ENCODE measurements around the gene PIP5K1B.

Gene PIP5K1B

GRCh38 chr9:68707801-68708488, 2.9 kb downstream of the PIP5K1B start:
- no peak for DNase-seq (ENCODE audit: low spot score)

DNA sequence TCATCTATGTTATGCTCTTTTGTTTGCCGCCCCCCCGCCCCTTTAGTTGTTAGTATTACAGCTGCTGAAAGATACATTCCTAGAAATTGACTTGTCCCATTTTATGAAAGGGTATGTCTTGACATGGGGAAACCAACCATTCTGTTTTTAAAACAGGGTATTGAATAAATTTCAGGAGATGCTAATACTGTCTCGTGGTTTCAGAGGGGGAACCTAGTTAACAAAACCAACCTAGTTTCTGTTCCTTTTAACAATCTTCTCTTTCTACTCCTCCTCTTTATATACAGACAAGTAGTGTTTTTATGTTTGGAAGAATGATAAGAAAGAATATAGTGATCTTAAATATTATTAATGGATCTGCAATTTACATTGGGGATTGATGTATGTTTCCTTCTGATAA, 3.5 kb downstream of the PIP5K1B start:
- DNase-seq (ENCODE audit: low spot score): no peak

DNA sequence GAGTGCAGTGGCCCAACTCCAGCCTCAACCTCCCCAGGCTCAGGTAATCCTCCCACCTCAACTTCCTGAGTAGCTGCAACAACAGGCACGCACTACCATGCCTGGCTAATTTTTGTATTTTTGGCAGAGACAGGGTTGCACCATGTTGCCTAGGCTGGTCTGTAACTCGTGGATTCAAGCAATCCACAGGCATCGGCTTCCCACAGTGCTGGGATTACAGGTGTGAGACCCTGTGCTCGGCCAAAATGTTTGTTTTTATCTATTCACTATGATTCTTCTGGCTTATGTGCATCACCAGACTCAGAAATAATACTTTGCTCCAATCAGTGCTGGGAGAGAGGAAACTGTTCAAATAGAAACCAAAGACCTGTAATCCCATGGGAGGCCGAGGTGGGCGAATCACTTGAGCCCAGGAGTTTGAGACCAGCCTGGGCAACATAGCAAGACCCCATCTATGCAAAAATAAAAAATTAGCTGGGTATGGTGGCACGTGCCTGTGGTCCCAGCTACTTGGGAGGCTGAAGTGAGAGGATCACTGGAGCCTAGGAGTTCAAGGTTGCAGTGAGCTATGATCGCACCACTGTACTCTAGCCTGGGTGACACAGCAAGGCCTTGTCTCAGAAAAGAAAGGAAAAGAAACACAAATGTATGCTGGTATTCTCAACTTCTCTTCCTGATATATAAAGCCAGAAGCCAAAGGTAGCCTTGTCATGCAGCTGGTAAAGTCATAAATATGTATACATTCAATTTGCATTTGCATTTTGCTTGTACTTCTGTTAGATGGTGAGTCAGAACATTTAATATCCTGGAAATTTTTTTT, 4.5 kb downstream of the PIP5K1B start:
- DNase-seq (ENCODE audit: low spot score): no peak

DNA sequence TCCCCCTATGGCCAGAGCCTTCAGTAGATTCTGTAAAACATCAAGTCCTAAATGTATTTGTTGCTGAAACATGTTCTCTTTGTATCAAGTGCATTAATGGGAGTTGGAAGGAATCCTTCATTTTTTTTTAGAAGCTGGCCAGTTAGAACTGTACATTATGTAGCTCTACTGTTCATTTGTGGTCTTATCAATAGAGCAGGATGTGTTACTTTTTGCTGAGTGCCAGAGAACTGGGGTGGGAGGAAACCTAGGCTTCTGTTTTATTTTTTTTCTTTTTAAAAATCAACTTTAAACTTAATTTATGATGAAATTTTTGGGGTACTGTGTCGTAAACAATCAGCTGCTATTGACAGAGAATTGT, 5.1 kb downstream of the PIP5K1B start:
- DNase-seq (ENCODE audit: low spot score): no peak

GRCh38 chr9:68711281-68711680, 6.2 kb downstream of the PIP5K1B start:
- no peak for DNase-seq (ENCODE audit: low spot score)

- no peak for DNase-seq (ENCODE audit: low spot score)
These were observed 6.9 kb downstream of the PIP5K1B start for GRCh38 chr9:68711932-68712331.

- no peak for DNase-seq (ENCODE audit: low spot score)
These were observed 9.6 kb downstream of the PIP5K1B start for GRCh38 chr9:68714416-68715180.

- DNase-seq (ENCODE audit: low spot score): no peak
These were observed 10.1 kb downstream of the PIP5K1B start for GRCh38 chr9:68715181-68715456.

- no peak for DNase-seq (ENCODE audit: low spot score)
These were observed 12.8 kb downstream of the PIP5K1B start for GRCh38 chr9:68717552-68718443.

GRCh38 chr9:68719847-68720246, 14.8 kb downstream of the PIP5K1B start:
- DNase-seq (ENCODE audit: low spot score): no peak

DNA sequence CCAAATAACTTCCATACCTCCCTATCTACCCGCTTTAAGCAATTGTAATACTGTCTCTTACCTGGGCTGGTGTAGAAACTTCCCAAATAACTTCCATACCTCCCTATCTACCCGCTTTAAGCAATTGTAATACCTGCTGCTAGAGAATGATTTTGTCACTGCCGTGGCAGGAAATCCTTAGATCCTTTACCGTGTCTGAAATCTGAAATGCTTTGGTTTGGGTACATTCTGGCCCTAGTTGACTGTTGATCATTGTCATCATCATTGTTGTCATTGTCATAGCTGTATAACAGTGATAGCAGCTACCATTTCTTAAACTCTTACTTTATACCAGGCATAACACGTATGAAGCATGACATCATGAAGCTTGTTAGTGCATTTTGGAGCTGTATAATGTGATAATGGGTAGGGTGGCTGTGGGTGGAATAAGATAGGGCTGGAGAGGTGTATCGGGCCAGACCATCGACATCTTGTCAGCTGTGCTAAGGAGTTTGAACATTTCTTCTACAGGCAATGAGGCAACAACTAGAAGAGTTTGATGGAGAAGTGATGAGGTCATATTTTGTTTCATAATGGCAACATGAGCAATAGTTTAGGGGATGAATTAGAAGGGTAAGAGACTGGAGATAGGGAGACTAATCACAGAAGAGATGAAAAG, 15.7 kb downstream of the PIP5K1B start:
- no peak for DNase-seq (ENCODE audit: low spot score)

DNA sequence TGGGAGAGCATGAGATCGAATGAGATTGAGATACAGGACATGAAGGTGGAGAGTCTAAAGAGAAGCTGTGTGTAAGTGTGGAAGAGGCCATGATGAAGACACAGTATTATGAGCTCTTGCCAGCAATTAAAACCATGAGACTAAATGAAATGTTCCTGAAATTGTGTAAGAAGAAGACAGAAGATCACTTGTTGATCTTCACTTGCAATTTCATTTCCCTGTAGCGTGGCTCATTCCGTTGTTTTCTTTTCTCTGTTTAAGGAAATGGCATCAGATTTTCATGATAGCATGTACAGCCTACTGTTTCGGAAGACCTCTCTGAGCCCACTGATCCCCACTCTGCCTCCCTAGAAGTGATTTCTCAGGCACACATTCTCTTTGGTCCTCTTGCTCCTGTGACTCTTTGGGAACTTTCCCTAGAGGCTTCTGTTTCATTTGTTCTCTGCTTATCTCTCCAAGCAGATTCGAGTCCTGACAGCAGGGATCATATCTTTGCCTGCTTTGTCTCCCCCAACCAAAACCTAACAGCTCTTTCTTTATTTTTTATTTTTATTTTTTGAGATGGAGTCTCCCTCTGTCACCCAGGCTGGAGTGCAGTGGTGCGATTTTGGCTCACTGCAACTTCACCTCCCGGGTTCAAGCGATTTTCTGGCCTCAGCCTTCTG, 16.8 kb downstream of the PIP5K1B start:
- no peak for DNase-seq (ENCODE audit: low spot score)

- DNase-seq (ENCODE audit: low spot score): no peak
These were observed 20.0 kb downstream of the PIP5K1B start for GRCh38 chr9:68725070-68725469.

DNA sequence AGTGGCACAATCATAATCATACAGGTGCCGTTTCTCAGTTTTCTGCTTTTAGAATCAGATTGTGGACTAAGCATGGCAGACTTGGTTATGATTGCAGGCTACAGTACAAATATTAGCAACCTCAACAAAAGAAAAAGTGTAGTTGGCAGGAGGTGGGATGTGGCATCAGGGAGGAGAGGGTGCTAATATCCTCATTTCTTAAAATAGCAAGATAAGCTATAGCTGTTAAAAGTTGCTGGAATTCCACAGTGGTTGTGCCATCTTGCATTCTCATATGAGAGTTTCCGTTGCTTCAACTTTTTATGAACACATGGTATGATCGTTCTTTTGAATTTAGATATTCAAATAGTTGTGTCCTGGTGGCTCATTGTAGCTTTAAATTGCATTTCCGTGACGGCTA, 21.4 kb downstream of the PIP5K1B start:
- DNase-seq (ENCODE audit: low spot score): no peak

DNA sequence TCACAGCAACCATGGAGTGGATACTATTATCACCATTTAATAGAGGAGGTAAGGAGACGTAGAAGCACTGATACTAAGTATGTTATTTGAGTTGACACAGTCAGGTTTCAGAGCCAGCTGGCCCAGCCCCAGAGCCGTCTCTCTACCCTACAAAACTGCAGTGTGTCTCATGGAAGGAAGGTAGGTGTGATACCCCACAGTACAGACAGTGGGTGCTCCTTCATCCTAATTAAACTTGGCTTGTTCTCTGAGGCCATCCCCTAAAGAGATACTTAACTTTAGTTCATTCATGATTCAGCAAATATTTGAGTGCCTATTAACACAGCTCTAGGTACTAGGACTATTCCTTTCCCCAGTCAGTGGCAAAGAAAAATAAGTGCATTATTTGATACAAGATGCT, 22.6 kb downstream of the PIP5K1B start:
- DNase-seq (ENCODE audit: low spot score): no peak

- no peak for DNase-seq (ENCODE audit: low spot score)
These were observed 23.7 kb downstream of the PIP5K1B start for GRCh38 chr9:68728731-68729130.

GRCh38 chr9:68730570-68731235, 25.7 kb downstream of the PIP5K1B start:
- DNase-seq (ENCODE audit: low spot score): peak; percentile 81

DNA sequence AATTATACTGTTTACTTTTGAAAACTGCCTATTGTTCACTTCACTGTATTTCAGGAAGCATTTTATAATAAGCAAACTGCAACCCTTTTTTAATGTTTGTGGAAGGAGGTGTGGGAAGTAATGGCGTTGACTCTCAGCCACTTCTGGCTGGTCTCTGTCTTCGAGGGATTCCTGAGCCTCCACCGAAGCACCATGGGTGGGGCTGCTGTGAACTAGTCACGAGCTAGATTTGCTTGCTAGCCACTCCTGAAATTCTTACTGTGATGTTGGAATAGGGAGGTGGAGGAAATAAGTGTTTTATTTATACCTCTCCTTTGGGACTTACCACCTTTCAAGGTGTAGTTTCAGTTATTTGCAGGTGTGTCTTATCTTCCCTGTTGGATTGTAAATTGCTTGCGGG, 26.8 kb downstream of the PIP5K1B start:
- peak; percentile 71 for DNase-seq (ENCODE audit: low spot score)

DNA sequence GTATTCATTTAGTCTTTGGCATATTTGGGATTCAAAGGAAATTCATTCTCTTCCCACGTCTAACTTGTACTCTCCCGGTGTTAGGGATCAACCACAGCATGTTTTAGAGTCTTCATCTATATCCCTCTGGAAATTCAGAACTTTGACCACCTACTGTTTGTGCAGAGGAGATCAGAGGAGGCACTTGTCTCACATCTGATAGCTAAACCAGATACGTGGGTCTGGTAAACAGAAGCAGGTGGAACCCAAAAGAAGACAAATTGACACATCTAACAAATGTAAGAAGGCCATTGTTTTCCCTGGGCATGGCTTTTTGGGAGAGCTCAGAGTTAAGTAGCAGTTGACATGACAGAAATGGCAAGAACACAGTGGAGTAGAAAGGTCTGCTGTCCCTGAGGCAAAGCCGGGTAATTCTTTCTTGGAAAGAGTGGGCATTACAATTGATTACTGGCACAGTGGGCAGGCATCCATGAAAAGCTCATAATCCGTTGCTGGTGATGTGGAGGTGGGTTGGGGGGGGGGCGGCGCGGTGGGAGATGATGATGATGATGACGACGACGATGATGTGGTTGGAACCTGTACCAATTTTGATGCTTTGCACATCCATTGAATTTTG, 27.5 kb downstream of the PIP5K1B start:
- DNase-seq (ENCODE audit: low spot score): no peak

- DNase-seq (ENCODE audit: low spot score): no peak
These were observed 28.0 kb downstream of the PIP5K1B start for GRCh38 chr9:68733021-68733405.

All from LoVo (cell line).